Adipocyte (in vitro differentiated cells): Measurements from ENCODE around the gene MPHOSPH9.

Experiments
- DNase-seq: peaks from one replicate; pipeline ENCODE4 v3.0.0-alpha.2; 2015; ENCODE audit warnings: low read depth
- H3K27me3 ChIP-seq: replicated peaks from 2 replicates; pipeline ENCODE4 v1.7.0; 2013; ENCODE audit warnings: mild to moderate bottlenecking, low read length, moderate library complexity; ENCODE audit not compliant: control insufficient read depth, insufficient read depth
- H3K36me3 ChIP-seq: 2 replicates; pipeline ENCODE4 v1.7.0; 2013; ENCODE audit warnings: low read length, mild to moderate bottlenecking, moderate library complexity; ENCODE audit not compliant: control insufficient read depth, insufficient read depth, severe bottlenecking
- H3K4me1 ChIP-seq: 2 replicates; pipeline ENCODE4 v1.7.0; 2013; ENCODE audit warnings: mild to moderate bottlenecking, low read length, moderate library complexity; ENCODE audit not compliant: control insufficient read depth, insufficient read depth
- H3K4me3 ChIP-seq: 2 replicates; pipeline ENCODE4 v1.7.0; 2013; ENCODE audit warnings: mild to moderate bottlenecking, low read length, moderate library complexity
- H3K9ac ChIP-seq: 2 replicates; pipeline ENCODE4 v1.7.0; 2013; ENCODE audit warnings: mild to moderate bottlenecking, low read length, moderate library complexity
- H3K9me3 ChIP-seq: 2 replicates; pipeline ENCODE4 v1.7.0; 2013; ENCODE audit warnings: mild to moderate bottlenecking, low read length, moderate library complexity; ENCODE audit not compliant: control insufficient read depth

Gene MPHOSPH9

DNA sequence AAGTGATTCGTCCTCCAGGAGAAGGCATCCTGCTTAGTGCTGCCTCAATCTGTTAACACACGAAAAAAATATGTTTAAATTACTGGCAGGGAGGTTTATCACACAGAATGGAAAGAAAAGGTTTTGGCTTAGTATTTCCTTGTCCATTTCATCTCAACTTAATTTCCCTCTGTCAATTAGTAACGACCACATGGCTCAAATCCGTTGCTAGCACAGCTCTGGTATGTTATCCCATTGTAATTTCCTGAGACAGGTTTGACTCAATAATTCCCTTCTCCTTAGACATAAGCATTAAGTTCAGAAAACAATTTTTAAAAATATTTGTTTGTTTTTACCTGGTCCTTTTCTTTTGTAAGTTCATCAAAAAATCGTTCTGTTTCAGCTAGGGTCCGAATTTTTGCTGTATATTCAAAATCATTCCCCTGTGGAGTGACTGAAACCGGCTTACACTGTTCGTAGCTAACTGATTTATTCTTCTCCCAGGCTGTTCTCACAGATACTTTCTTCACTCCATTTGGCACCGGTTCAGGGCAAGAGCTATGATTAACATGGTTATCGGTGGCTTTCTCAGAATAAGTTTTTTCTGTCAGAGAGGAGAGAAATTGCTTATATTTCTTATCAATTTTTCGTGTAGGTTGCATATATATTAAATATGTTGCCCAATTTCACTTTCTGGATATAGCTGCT is 72.0 kb downstream of the MPHOSPH9 start:
- H3K4me1 ChIP-seq = peaks cover 5% of the 10 kb centered on the region

DNA sequence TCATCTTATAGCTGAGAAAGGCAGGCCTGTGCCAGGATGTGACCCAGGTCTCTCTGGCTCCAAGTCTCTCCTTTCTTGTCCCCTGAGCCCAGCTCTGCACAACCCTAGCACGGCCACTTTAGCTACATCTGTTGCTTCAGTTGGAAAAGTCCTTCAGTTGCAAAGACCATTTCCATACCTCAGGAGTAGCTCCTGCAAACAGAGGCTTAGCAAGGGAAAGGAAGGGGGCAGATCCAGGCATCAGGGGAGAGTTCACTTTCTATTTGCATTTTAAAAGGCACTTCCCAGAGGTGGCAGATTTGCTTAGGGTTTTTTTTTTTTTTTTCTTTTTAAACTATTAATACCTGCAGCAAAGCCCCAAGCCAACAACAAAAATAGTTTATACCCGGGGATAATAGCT is 79.0 kb downstream of the MPHOSPH9 start:
- Histone ChIP-seq H3K4me1 (peaks cover 15% of the 10 kb centered on the region), H3K9me3 (no peaks in the 10 kb centered on the region), H3K4me3 (no peak overlapping the region), H3K27me3 (no peaks in the 10 kb centered on the region), H3K36me3 (peaks cover 12% of the 10 kb centered on the region), H3K9ac (no peak overlapping the region)
- no peak for DNase-seq

More for the DNA sequence above, 72.0 kb downstream of the MPHOSPH9 start:
- no peak overlapping the region for H3K9ac ChIP-seq
- H3K9me3 ChIP-seq = no peaks in the 10 kb centered on the region
- no peak for DNase-seq
- H3K36me3 ChIP-seq = peaks cover 54% of the 10 kb centered on the region
- no peaks in the 10 kb centered on the region for H3K27me3 ChIP-seq
- H3K4me3 ChIP-seq = no peak overlapping the region

DNA sequence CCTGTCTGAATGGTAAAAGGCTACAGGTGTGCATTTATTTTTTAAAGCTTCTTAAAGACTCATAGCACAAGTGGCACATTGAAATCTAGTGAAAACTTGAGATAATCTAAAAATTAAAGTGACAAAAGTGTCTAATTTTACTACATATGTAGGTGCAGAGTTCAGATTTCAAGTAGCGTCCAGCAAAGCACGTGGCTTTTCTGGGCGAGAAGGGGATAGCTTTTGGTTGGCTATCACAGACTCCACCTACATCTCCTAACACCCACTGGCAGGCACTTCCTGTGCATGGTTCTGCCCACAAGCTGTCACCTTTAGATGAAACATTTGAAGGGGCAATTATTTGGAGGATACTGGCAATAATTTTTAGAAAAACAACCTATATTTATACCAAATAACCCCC is 80.1 kb downstream of the MPHOSPH9 start:
- Histone ChIP-seq H3K4me1 (peaks cover 15% of the 10 kb centered on the region), H3K9me3 (no peaks in the 10 kb centered on the region), H3K9ac (no peak overlapping the region), H3K4me3 (no peak overlapping the region), H3K36me3 (peaks cover 12% of the 10 kb centered on the region), H3K27me3 (no peaks in the 10 kb centered on the region)
- DNase-seq = no peak

DNA sequence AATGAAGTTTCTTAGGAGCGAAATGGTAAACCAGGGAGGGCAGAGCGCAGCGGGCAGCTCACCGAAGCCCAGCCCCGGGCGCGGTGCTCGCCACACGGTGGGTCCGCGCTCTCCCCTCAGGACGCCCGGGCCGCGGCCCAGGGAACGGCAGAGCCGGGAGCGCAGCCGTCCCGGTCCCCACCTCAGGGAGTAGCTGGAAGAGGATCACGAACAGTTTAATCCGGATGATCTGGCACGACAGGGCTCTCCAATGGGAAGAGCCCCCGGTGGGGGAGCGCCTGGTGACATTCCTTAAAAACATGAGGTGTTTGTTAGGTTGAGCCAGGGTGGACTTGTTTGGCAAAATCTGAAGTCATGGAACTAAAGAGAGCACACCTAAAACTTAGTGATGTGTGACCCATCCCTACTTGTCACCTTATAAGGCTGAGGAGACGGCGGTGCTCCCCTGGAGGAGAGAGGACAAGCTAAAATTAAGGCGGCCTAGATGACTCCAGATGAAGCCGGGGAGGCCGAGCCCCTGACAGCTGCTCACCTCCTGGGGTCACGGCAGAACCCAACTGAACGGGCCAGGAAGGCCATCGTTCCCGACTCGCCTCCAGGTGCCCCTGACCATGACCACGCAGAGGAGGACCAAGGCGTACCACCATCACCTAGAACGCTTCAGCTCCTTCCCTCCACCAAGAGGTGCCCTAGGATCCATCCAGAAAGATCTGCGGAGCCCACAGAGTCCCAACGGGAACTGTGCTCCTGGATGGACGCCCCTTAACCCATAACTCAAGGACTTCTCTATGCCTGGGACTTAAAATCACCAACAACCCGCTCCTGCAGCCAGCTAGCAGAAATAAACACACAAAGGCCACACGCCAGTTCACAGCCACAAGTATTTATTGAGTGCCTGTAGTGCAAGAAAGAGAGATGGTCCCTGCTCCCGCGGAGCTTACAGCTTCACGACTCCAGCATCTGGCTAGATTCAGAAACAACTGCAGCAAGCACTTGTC is 81.2 kb downstream of the MPHOSPH9 start:
- peak overlapping the region; percentile 85 for H3K4me3 ChIP-seq
- peaks cover 11% of the 10 kb centered on the region for H3K36me3 ChIP-seq
- no peaks in the 10 kb centered on the region for H3K9me3 ChIP-seq
- H3K4me1 ChIP-seq = peaks cover 15% of the 10 kb centered on the region
- peak; percentile 58 for DNase-seq
- peak overlapping the region; percentile 91 for H3K9ac ChIP-seq
- no peaks in the 10 kb centered on the region for H3K27me3 ChIP-seq

DNA sequence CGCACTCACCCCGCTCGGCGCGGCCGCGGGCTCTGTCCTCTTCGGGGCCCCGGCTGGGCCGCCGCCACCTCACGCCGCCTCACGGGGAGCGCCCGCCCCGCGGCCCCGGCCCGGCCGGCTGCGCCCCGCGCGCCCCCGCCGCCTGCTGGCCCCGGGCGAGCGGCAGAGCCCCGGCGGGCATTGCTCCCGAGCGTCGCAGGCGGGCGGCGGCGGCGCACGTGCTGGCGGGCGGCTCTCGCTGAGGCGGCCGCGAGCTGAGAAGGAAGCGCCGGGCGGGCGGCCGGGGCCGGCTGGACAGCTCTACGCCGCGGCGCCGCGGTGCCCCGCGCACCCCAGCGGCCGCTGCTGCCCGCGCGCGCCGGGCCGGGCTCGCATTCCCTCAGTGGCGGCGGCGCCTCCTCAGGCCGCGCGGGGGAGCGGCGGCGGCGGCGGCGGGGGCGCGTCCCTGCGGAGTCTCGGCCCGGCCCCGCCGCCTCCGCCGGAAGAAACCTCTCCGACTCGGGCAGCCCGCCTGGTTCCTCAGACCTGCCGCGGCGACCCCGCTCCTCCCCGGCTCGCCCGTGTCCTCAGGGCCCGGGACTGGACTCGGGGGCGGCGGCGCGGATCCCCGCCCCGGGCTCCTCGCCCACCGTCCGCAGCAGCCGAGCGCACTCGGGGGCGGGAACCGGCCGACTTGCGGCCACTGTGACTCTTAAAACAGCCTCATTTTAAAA is 82.0 kb downstream of the MPHOSPH9 start, which contains the start of gene PITPNM2:
Gene PITPNM2, minus strand, starts transcription at position 347 of the 713 bp plus-strand sequence. CDS start 116,500 bp downstream, outside the sequence.
- Histone ChIP-seq H3K4me1 (peaks cover 15% of the 10 kb centered on the region), H3K4me3 (peak within 1 kb of the TSS; percentile 85), H3K9ac (peak within 1 kb of the TSS; percentile 91), H3K27me3 (no peaks in the 10 kb centered on the region), H3K9me3 (no peaks in the 10 kb centered on the region), H3K36me3 (peaks cover 2% of the 10 kb centered on the region)
- peak; percentile 90 for DNase-seq

DNA sequence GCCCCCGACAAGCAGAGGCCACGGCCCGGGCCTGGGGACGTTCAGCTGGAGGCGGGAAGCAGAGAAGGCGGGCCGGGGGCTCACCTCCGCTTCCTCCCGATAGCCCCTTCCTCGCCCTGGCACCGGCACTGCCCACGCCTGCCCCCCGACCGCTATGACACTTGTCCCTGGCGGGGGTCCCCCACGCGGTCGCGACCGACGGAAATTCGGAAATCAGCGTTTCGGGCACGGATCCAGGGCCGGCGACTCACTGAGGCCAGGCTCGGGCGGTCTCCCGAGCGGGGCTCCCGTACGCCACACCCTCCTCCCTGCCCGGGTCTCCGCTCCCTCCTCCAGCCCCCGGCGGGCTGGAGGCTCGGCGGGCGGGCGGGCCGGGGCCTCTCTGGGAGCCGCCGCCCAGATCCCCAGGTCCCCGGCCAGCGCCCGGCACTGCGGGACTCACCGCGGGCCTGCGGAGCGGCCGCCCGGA is 82.6 kb downstream of the MPHOSPH9 start:
- no peaks in the 10 kb centered on the region for H3K36me3 ChIP-seq
- peak overlapping the region; percentile 84 for H3K4me3 ChIP-seq
- peak overlapping the region; percentile 87 for H3K9ac ChIP-seq
- H3K9me3 ChIP-seq = no peaks in the 10 kb centered on the region
- no peak for DNase-seq
- H3K27me3 ChIP-seq = no peaks in the 10 kb centered on the region
- peaks cover 15% of the 10 kb centered on the region for H3K4me1 ChIP-seq

DNA sequence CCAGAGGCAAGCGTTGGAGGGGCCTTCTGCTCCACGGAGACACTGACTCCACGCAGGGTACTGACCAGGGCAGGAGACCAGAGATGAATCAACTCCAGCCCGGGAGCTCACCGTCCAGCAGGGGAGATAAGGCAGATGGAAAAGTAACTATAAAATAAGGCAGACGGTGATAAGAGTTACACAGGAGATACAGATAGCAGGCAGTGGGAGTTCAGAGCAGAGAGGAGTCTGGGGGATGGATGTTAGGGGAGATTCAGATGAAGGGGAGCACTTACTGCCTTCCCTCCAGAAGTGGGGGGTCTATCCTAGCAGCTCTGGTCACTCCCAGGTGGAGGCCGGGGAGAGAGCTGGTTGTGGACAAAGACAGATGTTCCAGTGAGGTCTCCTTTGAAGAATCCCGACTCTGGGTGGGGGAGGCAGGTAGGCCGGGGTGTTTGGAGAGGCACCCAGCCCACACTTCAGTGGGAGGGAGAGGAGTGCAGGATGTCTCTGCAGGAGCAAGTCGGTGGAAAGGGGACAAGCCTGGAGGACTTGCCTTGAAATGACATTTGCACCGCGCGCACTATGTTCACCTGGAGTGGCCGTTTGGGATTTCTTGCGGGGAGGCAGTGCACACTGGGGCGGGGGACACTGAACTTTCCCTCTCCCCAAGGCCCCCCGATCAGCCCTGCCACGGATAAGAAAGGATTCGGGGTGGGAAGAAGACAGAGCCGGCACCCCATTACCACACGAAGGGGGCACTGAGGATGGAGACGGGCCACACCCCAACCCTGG is 83.3 kb downstream of the MPHOSPH9 start:
- Histone ChIP-seq H3K36me3 (no peaks in the 10 kb centered on the region), H3K4me1 (peaks cover 15% of the 10 kb centered on the region), H3K9me3 (no peaks in the 10 kb centered on the region), H3K27me3 (no peaks in the 10 kb centered on the region), H3K4me3 (peak overlapping the region; percentile 84), H3K9ac (peak overlapping the region; percentile 87)
- no peak for DNase-seq

DNA sequence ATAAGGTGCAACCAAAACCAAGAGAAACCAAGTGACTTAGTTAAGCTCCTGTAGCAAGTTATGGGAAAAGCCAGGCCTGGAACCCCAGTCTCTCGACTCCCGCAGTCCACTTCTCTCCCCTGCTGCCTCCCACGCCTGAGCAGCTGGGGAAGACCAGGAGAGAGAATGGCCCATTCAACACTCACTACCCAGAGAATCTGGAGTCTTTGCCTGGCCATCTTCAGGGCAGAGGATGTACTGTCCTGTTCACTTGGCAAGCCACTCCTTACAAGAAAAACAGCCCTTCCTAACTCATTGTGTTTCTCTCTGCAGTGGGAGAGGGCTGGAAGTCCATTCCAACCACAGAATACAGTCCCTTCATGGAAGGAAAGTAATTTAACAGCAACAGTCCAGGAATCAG is 83.9 kb downstream of the MPHOSPH9 start:
- H3K4me3 ChIP-seq = peak overlapping the region; percentile 84

DNA sequence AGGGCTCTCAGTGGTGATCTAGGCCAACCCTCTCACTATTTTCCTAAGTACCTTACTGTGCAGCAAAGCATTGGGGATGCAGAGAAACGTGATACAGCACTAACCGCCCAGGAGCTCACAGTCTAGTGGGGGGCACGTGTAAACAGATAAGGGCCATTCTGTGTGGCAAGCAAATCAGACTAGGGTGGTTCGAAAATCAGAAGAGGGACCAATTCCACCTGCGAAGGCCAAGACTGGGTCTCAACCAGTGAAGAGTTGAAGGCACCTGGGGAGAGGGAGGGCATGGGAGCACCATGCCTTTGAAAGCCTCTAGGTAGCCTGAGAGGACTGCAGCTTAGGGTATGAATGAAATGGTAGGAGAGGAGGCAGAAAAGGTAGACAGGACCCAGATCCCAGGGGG is 84.3 kb downstream of the MPHOSPH9 start:
- Histone ChIP-seq H3K36me3 (no peaks in the 10 kb centered on the region), H3K27me3 (no peaks in the 10 kb centered on the region), H3K9ac (no peak overlapping the region), H3K9me3 (no peaks in the 10 kb centered on the region), H3K4me3 (no peak overlapping the region), H3K4me1 (peaks cover 18% of the 10 kb centered on the region)
- no peak for DNase-seq

More for the DNA sequence above, 83.9 kb downstream of the MPHOSPH9 start:
- no peaks in the 10 kb centered on the region for H3K27me3 ChIP-seq
- no peaks in the 10 kb centered on the region for H3K9me3 ChIP-seq
- no peaks in the 10 kb centered on the region for H3K36me3 ChIP-seq
- no peak for DNase-seq
- H3K4me1 ChIP-seq = peaks cover 17% of the 10 kb centered on the region
- H3K9ac ChIP-seq = peak overlapping the region; percentile 87

DNA sequence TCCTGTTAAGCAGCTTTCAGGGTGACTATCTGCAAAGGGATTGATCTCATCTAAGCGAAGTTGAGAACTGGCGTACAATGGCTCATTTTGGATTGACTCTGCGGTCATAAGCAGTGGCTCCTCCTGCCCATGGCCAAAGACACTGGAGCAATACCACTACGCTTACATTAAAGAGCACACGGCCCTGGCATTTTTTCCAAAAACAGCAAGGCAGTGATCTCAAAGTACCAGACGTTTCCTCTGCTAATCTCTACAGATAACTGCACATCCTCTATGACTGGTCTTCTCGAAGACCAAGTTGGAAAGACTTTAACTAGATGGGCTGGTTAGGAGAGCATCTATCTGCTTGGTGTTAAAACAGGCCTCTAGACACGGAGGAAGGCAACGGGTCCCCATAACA is 84.7 kb downstream of the MPHOSPH9 start:
- Histone ChIP-seq H3K27me3 (no peaks in the 10 kb centered on the region), H3K9ac (no peak overlapping the region)

More for the DNA sequence above, 84.7 kb downstream of the MPHOSPH9 start:
- Histone ChIP-seq H3K4me3 (no peak overlapping the region), H3K4me1 (peaks cover 23% of the 10 kb centered on the region), H3K9me3 (no peaks in the 10 kb centered on the region), H3K36me3 (no peaks in the 10 kb centered on the region)
- DNase-seq = no peak
